Ishikawa (cell line): ENCODE results near the gene LPCAT1.

Experiments used
- CEBPB ChIP-seq: IDR thresholded peaks from 2 replicates; pipeline ENCODE4 v1.6.1; 2012
- CREB1 ChIP-seq: IDR thresholded peaks from 2 replicates; pipeline ENCODE4 v1.6.1; 2012; ENCODE audit warnings: low read depth
- EGR1 ChIP-seq: IDR thresholded peaks from 2 replicates; pipeline ENCODE4 v1.6.1; 2012
- EP300 ChIP-seq: IDR thresholded peaks from 2 replicates; pipeline ENCODE4 v1.6.1; 2012; ENCODE audit warnings: borderline replicate concordance
- FOXM1 ChIP-seq: IDR thresholded peaks from 2 replicates; pipeline ENCODE4 v1.6.1; 2012; ENCODE audit warnings: low read depth, borderline replicate concordance
- MAX ChIP-seq: IDR thresholded peaks from 2 replicates; pipeline ENCODE4 v1.6.1; 2012
- NFIC ChIP-seq: IDR thresholded peaks from 2 replicates; pipeline ENCODE4 v1.6.1; 2012
- RAD21 ChIP-seq: IDR thresholded peaks from 2 replicates; pipeline ENCODE4 v1.6.1; 2012; ENCODE audit warnings: low read depth
- TAF1 ChIP-seq: IDR thresholded peaks from 2 replicates; pipeline ENCODE4 v1.6.1; 2012; ENCODE audit warnings: low read depth, mild to moderate bottlenecking
- TCF12 ChIP-seq: IDR thresholded peaks from 2 replicates; pipeline ENCODE4 v1.6.1; 2012; ENCODE audit warnings: low read depth
- TEAD4 ChIP-seq: IDR thresholded peaks from 2 replicates; pipeline ENCODE4 v1.6.1; 2012
- USF1 ChIP-seq: IDR thresholded peaks from 2 replicates; pipeline ENCODE4 v1.6.1; 2012
- YY1 ChIP-seq: IDR thresholded peaks from 2 replicates; pipeline ENCODE4 v1.6.1; 2012; ENCODE audit warnings: low read depth
- ZBTB7A ChIP-seq: IDR thresholded peaks from 2 replicates; pipeline ENCODE4 v1.6.1; 2012; ENCODE audit warnings: low read depth
- TF ChIP-seq, protein P1 (sequence below): IDR thresholded peaks from 2 replicates; pipeline ENCODE4 v1.6.1; 2012; ENCODE audit warnings: low read depth, mild to moderate bottlenecking

Gene LPCAT1

GRCh38 chr5:1495525-1495897 lies 28.2 kb downstream of the LPCAT1 start:
- TF ChIP-seq NFIC: no peak
- TF ChIP-seq MAX: no peak
- no peak for TF ChIP-seq TCF12
- TF ChIP-seq CREB1: no peak
- no peak for TF ChIP-seq TEAD4
- no peak for TF ChIP-seq YY1
- no peak for TF ChIP-seq TAF1
- no peak for TF ChIP-seq FOXM1
- no peak for TF ChIP-seq EP300
- TF ChIP-seq, protein P1, sequence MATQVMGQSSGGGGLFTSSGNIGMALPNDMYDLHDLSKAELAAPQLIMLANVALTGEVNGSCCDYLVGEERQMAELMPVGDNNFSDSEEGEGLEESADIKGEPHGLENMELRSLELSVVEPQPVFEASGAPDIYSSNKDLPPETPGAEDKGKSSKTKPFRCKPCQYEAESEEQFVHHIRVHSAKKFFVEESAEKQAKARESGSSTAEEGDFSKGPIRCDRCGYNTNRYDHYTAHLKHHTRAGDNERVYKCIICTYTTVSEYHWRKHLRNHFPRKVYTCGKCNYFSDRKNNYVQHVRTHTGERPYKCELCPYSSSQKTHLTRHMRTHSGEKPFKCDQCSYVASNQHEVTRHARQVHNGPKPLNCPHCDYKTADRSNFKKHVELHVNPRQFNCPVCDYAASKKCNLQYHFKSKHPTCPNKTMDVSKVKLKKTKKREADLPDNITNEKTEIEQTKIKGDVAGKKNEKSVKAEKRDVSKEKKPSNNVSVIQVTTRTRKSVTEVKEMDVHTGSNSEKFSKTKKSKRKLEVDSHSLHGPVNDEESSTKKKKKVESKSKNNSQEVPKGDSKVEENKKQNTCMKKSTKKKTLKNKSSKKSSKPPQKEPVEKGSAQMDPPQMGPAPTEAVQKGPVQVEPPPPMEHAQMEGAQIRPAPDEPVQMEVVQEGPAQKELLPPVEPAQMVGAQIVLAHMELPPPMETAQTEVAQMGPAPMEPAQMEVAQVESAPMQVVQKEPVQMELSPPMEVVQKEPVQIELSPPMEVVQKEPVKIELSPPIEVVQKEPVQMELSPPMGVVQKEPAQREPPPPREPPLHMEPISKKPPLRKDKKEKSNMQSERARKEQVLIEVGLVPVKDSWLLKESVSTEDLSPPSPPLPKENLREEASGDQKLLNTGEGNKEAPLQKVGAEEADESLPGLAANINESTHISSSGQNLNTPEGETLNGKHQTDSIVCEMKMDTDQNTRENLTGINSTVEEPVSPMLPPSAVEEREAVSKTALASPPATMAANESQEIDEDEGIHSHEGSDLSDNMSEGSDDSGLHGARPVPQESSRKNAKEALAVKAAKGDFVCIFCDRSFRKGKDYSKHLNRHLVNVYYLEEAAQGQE: no peak
- TF ChIP-seq CEBPB: no peak
- TF ChIP-seq EGR1: no peak
- TF ChIP-seq ZBTB7A: no peak
- TF ChIP-seq USF1: no peak
- no peak for TF ChIP-seq RAD21

DNA sequence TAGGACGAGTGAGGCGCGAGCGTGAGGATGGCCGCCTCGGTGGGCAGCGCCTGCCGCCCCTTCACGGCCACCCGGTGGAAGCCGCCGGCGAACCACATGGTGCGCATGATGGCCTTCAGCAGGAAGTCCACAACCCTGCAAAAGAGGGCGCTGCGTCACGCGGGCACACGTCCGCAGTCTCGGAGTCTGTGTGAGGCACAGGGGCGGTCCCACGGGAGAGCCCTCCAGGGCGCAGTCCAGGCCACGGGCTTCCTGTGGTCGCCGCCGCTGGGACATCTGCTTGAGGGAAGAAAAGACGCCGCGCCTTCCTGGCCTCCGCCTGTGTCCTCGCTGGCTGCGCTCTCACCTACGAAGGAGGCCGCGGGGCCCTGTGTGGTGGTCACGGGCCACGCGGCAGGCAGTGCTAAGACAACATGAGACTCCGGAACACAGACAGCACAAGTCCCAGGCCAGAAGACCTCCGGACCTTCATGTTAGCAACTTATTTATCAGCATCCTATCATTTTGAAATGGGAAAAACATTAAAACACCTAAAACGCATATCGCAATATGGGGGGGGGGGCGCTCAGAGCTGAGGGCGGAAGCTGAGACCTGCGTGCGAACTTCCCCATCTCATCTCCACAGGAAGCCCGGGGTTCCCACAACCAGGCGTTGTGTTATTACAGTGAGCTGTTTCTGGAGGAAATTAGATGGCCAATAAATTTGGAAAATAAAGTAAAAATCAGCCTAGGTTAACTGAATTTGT lies 28.8 kb downstream of the LPCAT1 start:
- no peak for TF ChIP-seq USF1
- TF ChIP-seq TCF12: no peak

GRCh38 chr5:1493941-1494340 lies 29.8 kb downstream of the LPCAT1 start:
- TF ChIP-seq CREB1 (no peak), RAD21 (no peak), MAX (no peak), TAF1 (no peak), YY1 (no peak), TEAD4 (no peak), EP300 (no peak), USF1 (no peak), FOXM1 (no peak), NFIC (no peak), EGR1 (no peak), CEBPB (no peak), TCF12 (no peak), ZBTB7A (no peak)
- TF ChIP-seq, protein P1: no peak

- no peak for TF ChIP-seq RAD21
- TF ChIP-seq, protein P1: no peak
- no peak for TF ChIP-seq EP300
- no peak for TF ChIP-seq MAX
- TF ChIP-seq TAF1: no peak
- no peak for TF ChIP-seq TCF12
- no peak for TF ChIP-seq YY1
- no peak for TF ChIP-seq ZBTB7A
- TF ChIP-seq NFIC: no peak
- TF ChIP-seq EGR1: no peak
- TF ChIP-seq TEAD4: no peak
- TF ChIP-seq CREB1: no peak
- TF ChIP-seq FOXM1: no peak
- TF ChIP-seq USF1: no peak
- no peak for TF ChIP-seq CEBPB
Measured at GRCh38 chr5:1493413-1493812, 30.3 kb downstream of the LPCAT1 start.
